ENCODE measurements around the gene CRYGS.

CRYGS gene

DNA sequence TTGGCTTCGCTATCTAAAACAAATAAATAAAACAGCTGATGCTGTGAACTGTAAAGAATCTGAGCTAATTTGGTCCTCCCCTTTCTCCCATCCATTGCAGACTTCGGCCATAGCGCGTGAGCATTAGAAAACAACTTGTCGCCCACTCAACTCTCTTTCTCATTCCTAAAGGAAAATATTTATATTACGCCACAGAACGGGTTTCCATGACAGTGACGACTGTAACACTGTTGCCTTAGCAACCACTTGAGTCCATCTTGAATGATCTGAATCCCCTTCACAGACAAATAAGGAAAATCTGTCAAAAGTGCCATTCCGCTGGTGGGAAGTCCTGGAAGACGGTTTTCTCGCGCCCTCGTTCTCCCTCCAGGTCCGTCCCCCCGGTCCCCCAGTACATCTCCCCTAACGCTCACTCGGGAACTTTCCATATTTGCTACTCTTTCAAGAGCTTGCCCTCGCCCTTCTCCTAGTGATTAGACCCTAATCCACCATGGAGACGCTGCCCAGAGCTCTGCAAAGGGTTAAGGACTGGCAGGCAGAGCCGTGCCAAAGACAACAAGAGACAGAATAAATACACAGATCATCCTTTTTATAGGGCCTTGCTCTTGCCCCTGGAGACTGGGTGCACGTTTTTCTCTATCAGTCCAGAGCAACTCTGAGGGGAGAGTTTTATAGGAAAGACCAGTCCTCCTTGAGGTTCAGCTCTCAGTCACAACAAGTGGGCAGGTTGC lies 50.5 kb downstream of the CRYGS start:
- DNase-seq (ENCODE audit: low spot score) = no peak

DNA sequence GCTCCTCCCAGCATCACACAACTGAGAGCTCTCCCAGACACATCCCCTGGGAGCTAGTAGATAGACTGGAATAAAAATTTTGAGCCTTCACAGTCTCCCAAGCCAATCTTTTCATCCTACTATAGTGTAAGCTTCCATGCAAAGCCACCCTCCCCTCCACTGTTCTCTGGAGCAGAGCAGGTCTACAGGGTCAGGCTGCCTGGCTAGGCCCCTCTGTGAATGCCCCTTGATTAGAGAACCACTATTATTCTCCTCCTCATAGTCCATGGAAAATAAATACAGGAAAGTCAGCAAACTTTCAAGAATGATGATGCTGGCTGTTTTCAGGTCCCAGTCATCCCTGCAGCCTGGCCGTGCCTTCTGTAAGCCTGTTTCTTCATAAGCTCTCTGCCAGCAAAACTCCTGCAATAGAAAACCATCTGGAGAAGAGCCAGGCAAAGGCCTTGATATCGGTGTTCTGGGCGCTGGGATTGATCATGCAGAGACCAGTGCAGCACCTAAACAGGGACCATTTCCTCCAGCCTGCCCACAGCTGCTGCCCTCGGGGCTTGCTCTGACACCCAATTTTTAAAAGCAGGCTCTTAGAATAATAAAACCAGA lies 51.7 kb downstream of the CRYGS start:
- DNase-seq (ENCODE audit: low spot score) = no peak

DNA sequence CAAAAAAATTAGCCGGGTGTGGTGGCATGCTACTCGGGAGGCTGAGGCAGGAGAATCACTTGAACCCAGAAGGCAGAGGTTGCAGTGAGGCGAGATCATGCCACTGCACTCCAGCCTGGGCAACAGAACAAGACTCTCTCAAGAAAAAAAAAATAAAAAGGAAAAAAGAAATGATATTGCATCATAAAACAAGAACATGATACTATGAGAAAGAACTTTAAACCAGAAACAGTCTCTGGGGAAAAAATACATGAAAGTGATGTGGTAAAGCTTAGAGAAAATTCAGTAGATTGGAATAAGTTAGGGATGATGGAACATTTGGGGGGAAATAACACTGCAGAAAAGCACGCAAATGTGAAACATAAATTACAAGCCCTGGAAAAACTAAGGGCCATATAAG lies 54.7 kb downstream of the CRYGS start:
- no peak for DNase-seq (ENCODE audit: low spot score)
